Esophagus muscularis mucosa (tissue), 4 donors: ENCODE data around the gene BPGM. TPM values are rescaled to one million over a fixed set of nuclear protein-coding genes. Genes with fewer than 3 reads are reported as not detected.
A peak's percentile ranks its signal among the peaks of the same experiment; 100 is the strongest.

ENCODE experiments used
- DNase-seq: peaks from one replicate; pipeline ENCODE4 v3.0.0-alpha.2; 2017; ENCODE audit errors: extremely low spot score
- H3K27ac ChIP-seq, 4 donors: fragments of 200-600 bp; sonication (generic); replicated peaks in 1 of 4; 1 replicate in 3 of 4; 2 replicates in 1 of 4; pipeline ENCODE4 v1.5.1; 2016 to 2019; ENCODE audit warnings: mild to moderate bottlenecking in 1 of 4
- H3K27me3 ChIP-seq, 4 donors: fragments of 200-600 bp; sonication (generic); one replicate each; pipeline versions ENCODE4 v1.5.1 to v1.6.0; 2016 to 2019
- H3K36me3 ChIP-seq, 4 donors: fragments of 200-600 bp; sonication (generic); one replicate each; pipeline ENCODE4 v1.5.1; 2016 to 2019
- H3K4me1 ChIP-seq, 4 donors: fragments of 200-600 bp; sonication (generic); one replicate each; pipeline ENCODE4 v1.5.1; 2016 to 2019
- H3K4me3 ChIP-seq, 4 donors: fragments of 200-600 bp; sonication (generic); 1 replicate in 2 of 4; 2 replicates in 2 of 4; pipeline ENCODE4 v1.5.1; 2016 to 2019; ENCODE audit warnings: mild to moderate bottlenecking in 4 of 4, moderate library complexity in 1 of 4
- H3K9me3 ChIP-seq, 4 donors: fragments of 200-600 bp; sonication (generic); 1 replicate in 3 of 4; 2 replicates in 1 of 4; pipeline ENCODE4 v1.5.1; 2016 to 2019
- CTCF ChIP-seq, 3 experiments: fragments of 200-600 bp in 2 of 3; fragments of 450-650 bp in 1 of 3; sonication (generic) in 2 of 3; IDR thresholded peaks; one replicate each; pipeline ENCODE4 v1.5.1; 2017 to 2019; ENCODE audit warnings: antibody characterized with exemption in 3 of 3, mild to moderate bottlenecking in 2 of 3, moderate library complexity in 1 of 3
- EP300 ChIP-seq: sonication (generic); formaldehyde crosslinking; IDR thresholded peaks from one replicate; pipeline ENCODE4 v1.6.1; 2017; ENCODE audit warnings: antibody characterized with exemption
- POLR2A ChIP-seq: fragments of 450-650 bp; IDR thresholded peaks from one replicate; pipeline ENCODE4 v1.6.1; 2017; ENCODE audit warnings: antibody characterized with exemption, moderate library complexity, mild to moderate bottlenecking, low read depth
- POLR2AphosphoS5 ChIP-seq, 2 donors: sonication (generic); formaldehyde crosslinking; IDR thresholded peaks; one replicate each; pipeline ENCODE4 v1.6.1; 2017; ENCODE audit warnings: antibody characterized with exemption in 2 of 2
- whole genome bisulfite sequencing: methylation state at CpG from one replicate; pipeline ENCODE4 v1.1.5; 2018; 5-methylcytosine and 5-hydroxymethylcytosine counted together
- intact Hi-C: fragments of 100-400 bp; cut with DNase I; formaldehyde crosslinking; loops from one replicate; pipeline ENCODE4 v1.15.1; 2023
- total RNA-seq, 4 donors: library from RNA; depleted of rRNA; stranded (reverse); fragments of >200 nt; gene quantifications; one replicate each; pipeline versions ENCODE4 v1.1.0 to v1.2.1, GENCODE V29; 2016

BPGM gene
- total RNA-seq, 4 donors from 2014 or later: 19.1 to 29.4 (median 22.7) TPM

DNA sequence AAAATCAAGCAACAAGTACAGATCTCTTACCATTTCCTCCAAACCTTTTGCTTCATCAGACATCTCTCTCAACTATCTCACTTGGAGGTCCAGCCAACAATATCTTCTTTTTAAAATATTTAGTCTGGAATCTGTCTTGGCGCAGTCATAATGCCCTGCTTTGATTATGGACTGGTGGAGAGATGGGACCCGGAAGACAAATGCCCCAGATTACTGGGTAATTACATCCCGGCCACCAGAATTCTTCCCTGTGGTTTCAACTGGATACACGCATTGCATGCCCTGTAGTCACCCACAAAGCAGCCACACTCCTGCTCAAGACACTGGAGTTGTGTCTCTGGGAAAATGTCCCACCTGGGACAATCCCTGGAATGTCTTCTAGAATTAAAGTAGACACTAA is 65.5 kb downstream of the BPGM start:
- WGBS: 74% methylated on average over 4 of the region's 4 CpGs
- TF ChIP-seq POLR2A (no peak), EP300 (no peak), POLR2AphosphoS5 (IDR thresholded peaks at IDR 0.05) (no peak), CTCF (IDR thresholded peaks at IDR 0.05) (no peak)

DNA sequence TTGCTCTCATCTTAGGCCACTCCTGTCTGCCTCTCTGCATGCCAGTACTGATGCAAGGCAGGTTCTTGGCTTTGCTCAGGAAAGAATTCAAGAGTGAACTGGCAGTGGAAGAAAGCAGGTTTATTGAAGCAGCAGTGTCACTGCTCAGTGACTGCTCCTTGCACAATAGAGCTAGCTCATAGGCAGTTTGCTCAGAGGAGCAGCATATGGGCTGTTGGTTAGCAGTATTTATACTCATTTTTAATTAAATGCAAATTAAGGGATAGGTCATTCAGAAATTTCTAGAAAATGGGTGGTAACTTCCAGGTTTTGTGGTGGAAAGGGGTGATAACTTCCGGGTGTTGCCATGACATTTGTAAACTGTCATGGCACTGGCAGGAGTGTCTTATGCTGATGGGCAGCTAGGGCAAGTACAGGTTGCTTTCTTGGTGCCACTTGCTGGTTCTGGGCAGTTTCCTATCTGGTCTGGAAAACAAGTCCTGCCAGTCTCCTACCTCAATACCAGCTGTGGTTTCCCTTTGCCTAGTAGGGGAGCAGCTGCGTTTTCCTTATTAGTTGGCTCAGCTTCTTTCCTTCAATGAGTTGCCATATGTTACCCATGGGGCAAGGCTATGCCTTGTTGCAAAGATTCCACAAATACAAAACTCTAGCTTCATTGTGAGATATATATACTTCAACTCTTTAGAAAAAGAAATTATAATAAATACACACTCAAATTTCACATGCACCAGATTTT is 68.0 kb downstream of the BPGM start:
- TF ChIP-seq EP300: no peak
- no peak for TF ChIP-seq POLR2AphosphoS5 (IDR thresholded peaks at IDR 0.05)
- TF ChIP-seq POLR2A: no peak
- no peak for TF ChIP-seq CTCF (IDR thresholded peaks at IDR 0.05)
- intact Hi-C loops: no loop called here
- no peak for DNase-seq
- Histone ChIP-seq H3K4me1 (peaks cover 0 to 42% (median 37%) of the 10 kb centered on the region in 4 donors), H3K27ac (no peak overlapping the region), H3K4me3 (no peak overlapping the region), H3K27me3 (no peaks in the 10 kb centered on the region), H3K36me3 (no peaks in the 10 kb centered on the region), H3K9me3 (no peaks in the 10 kb centered on the region)
- 90% methylated on average over 2 of the region's 2 CpGs for WGBS

More for the DNA sequence above, 65.5 kb downstream of the BPGM start:
- Histone ChIP-seq H3K27me3 (no peaks in the 10 kb centered on the region), H3K4me1 (peaks cover 0 to 43% (median 42%) of the 10 kb centered on the region in 4 donors), H3K4me3 (no peak overlapping the region), H3K27ac (peak overlapping the region; percentile 63 to 83 (median 74)), H3K9me3 (no peaks in the 10 kb centered on the region), H3K36me3 (no peaks in the 10 kb centered on the region)
- intact Hi-C loops: no loop called here
- DNase-seq: no peak

DNA sequence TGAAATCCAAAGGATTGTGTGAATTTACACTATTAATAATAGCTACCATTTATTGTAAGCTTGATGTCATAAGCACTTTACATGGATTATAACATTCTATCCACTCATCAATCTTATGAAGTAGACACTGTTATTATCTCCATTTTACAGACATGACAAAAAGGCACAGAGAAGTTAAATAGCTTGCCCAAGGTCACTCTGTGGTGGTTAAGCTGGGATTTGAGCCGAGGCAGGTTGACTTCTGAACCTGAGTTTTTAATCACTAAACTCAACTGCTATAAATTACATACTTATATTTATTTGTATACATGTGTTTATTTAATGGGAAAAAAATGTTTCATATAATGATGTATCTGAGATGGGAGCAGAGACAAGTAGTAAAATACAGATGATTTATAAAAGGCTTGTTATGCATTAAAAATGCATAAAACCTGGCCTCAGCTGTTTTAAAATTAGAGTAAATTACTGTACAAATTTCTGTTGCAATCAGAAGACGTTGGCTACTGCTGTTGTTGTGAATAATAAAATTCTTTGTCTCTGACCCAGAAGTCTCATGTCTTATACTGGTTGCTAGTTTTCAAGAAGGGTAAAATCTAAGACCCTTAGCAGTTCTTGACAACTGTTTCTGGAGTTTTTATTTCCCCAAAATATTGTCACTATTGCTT is 71.7 kb downstream of the BPGM start:
- Histone ChIP-seq H3K9me3 (no peaks in the 10 kb centered on the region), H3K27me3 (no peaks in the 10 kb centered on the region), H3K36me3 (no peaks in the 10 kb centered on the region), H3K27ac (peak overlapping the region; percentile 16 to 86 (median 84)), H3K4me3 (no peak overlapping the region), H3K4me1 (peaks cover 15 to 58% (median 49%) of the 10 kb centered on the region in 4 donors)
- TF ChIP-seq POLR2AphosphoS5 (IDR thresholded peaks at IDR 0.05) (no peak), EP300 (no peak), POLR2A (no peak), CTCF (IDR thresholded peaks at IDR 0.05) (no peak)
- DNase-seq: no peak
- WGBS: 75% methylated on average over 2 of the region's 2 CpGs
- intact Hi-C loops: no loop called here

- intact Hi-C loops: no loop called here
- WGBS: 26% methylated on average over 5 of the region's 5 CpGs
- Histone ChIP-seq H3K36me3 (no peaks in the 10 kb centered on the region), H3K27me3 (no peaks in the 10 kb centered on the region), H3K27ac (peak overlapping the region; percentile 84 to 86 (median 85)), H3K9me3 (no peaks in the 10 kb centered on the region), H3K4me1 (peaks cover 24 to 69% (median 68%) of the 10 kb centered on the region in 4 donors), H3K4me3 (no peak overlapping the region)
- no peak for TF ChIP-seq POLR2A
- peak in 1 of 2 donors; percentile 59 for TF ChIP-seq POLR2AphosphoS5 (IDR thresholded peaks at IDR 0.05)
- TF ChIP-seq CTCF (IDR thresholded peaks at IDR 0.05): no peak
- peak; percentile 85 for TF ChIP-seq EP300
- no peak for DNase-seq
Measured at GRCh38 chr7:134720091-134720935, 73.7 kb downstream of the BPGM start.
